RPMI8226 (cell line): ENCODE measurements around the gene MAP4.

Experiments
- DNase-seq: peaks from one replicate; pipeline ENCODE4 v3.0.0-alpha.2; 2015

MAP4 gene

DNA sequence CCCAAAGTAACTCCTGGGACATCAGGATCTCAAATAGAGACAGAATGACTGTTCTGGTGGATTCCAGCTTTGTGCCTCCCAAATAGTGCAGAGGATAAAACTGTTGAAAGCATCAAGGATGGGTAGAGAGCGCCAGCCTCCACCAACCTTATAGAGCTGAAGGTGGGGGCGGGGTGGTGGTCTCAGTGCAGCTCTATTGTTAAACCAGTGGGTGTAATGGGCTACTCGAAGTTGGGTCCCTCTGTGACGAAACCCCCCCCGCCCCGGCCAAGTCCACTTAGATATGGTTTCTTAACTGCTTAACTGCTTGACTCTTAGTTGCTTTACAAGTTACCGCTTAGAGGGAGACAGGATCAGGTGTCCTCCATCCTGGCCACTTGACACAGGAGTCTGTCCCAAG lies 190.6 kb downstream of the MAP4 start:
- no peak for DNase-seq

- DNase-seq = peak; percentile 89
These were observed 191.4 kb downstream of the MAP4 start for GRCh38 chr3:47824541-47825473.

- no peak for DNase-seq
These were observed 198.6 kb downstream of the MAP4 start for GRCh38 chr3:47817609-47818008.

DNA sequence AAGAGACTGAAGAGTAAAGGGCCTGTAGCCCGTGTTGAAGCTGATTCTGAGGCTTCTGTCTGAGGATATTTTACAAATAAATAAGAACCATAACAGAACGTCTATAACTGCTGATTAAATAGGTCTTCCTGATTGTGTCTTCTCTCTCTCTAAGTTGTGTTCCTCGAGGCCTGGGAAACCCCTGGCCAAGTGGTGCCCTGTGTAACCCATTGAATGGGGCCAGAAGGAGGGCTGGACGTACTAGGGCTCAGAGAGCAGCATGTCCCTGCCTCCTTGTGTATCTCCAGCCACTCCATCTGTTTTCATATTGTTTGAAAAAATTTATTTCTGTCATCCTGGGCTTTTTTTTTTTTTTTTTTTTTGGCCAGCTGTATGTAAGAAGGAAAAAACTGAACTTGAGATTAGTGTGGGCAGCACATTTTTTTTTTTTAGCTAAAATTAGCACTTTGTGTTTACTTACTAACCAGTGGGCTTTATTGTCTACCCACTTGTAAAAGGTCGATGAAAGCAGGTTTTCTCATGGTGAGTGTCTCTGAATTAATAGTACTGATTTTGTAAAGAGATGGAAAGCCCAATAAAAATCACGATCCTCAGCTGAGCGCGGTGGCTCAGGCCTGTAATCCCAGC lies 202.6 kb downstream of the MAP4 start:
- no peak for DNase-seq

DNA sequence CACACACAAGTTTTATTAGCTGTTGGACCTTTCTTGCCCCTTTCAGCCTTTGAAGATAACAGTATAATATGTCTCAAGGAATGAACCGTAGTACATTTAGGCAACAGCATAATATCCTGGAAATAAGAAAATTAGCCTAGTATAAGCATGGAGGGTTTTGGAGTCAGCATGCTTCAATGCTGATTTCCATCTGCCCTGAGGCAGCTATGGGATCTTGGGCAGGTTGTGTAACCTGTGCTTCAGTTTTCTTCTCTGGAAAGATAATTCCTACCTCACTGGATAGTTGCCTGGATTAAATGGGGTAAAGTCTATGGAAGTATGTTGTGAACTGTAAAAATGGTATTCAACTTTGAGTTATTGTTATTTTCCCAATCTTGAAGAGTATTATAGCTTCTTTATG lies 211.6 kb downstream of the MAP4 start:
- no peak for DNase-seq

DNA sequence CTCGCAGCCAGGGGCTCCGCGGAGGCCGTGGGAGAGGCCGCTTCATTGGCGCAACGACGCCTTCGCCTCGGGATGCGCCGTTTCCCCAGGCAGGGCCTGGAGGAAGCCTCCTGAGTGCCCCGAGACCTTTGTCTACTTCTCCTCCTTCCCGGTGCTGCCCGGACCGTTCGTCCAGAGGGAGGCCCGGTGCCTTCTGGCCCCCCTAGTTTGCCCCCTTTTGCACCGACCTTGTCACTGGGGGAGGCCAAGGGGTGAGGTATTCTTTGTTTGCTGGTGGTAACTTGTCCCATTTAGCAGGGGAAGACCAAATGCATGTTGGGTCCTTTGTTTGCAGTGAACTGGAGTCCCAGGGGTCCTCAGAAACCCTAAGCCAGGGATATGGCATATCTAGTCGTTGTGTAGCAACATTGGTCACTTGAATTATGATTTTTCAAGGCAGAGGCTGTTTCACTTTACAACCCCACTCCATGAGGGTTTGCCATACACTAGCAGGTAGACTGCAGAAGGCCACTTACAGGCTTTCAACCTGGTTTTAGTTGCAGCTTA lies 212.7 kb downstream of the MAP4 start:
- DNase-seq = no peak

GRCh38 chr3:47802734-47803479 lies 213.3 kb downstream of the MAP4 start, which contains the start of gene DHX30:
TSS of gene DHX30 (plus strand) at chr3:47803138. CDS start at chr3:47810684, 7,546 bp downstream.
- DNase-seq = peak; percentile 88
